Cardiac muscle cell (in vitro differentiated cells and primary cell): ENCODE results near the gene CTTNBP2. TPM values are rescaled to one million over a fixed set of nuclear protein-coding genes. Genes with fewer than 3 reads are reported as not detected.

Experiments used
- DNase-seq, 2 donors: peaks; one replicate each; pipeline versions ENCODE4 v3.0.0 to v3.0.0-alpha.2; 2010 to 2017; ENCODE audit warnings: low read depth in 1 of 2, low spot score in 1 of 2
- H3K27ac ChIP-seq: fragments of 200-600 bp; sonication (generic); 2 replicates; pipeline ENCODE4 v1.5.1; 2016
- H3K27me3 ChIP-seq: fragments of 200-600 bp; sonication (generic); 2 replicates; pipeline ENCODE4 v1.6.0; 2016; ENCODE audit warnings: control low read depth
- H3K36me3 ChIP-seq: fragments of 200-600 bp; sonication (generic); 2 replicates; pipeline ENCODE4 v1.5.1; 2016; ENCODE audit warnings: control low read depth
- H3K4me1 ChIP-seq: fragments of 200-600 bp; sonication (generic); 2 replicates; pipeline ENCODE4 v1.8.1; 2017; ENCODE audit warnings: low read depth, mild to moderate bottlenecking, mixed run types
- H3K4me3 ChIP-seq: fragments of 200-600 bp; sonication (generic); 2 replicates; pipeline ENCODE4 v1.5.1; 2016; ENCODE audit warnings: mild to moderate bottlenecking
- H3K9me3 ChIP-seq: fragments of 200-600 bp; sonication (generic); 2 replicates; pipeline ENCODE4 v1.5.1; 2017; ENCODE audit warnings: low read depth, mild to moderate bottlenecking, control low read depth
- CTCF ChIP-seq: IDR thresholded peaks from 2 replicates; pipeline ENCODE4 v1.5.1; 2012; ENCODE audit warnings: low read depth, mild to moderate bottlenecking, low read length
- polyA plus RNA-seq: library from polyadenylated mRNA; unstranded; fragments of >200 nt; fragmentation: Nextera tagmentation; extraction: Ambion mirVana; gene quantifications from 2 replicates; pipeline ENCODE4 v1.2.1, GENCODE V29; 2016
- total RNA-seq: library from RNA; depleted of rRNA; stranded (reverse); fragments of >200 nt; gene quantifications from 2 replicates; pipeline ENCODE4 v1.2.3, GENCODE V29; 2016

The CTTNBP2 gene, protein sequence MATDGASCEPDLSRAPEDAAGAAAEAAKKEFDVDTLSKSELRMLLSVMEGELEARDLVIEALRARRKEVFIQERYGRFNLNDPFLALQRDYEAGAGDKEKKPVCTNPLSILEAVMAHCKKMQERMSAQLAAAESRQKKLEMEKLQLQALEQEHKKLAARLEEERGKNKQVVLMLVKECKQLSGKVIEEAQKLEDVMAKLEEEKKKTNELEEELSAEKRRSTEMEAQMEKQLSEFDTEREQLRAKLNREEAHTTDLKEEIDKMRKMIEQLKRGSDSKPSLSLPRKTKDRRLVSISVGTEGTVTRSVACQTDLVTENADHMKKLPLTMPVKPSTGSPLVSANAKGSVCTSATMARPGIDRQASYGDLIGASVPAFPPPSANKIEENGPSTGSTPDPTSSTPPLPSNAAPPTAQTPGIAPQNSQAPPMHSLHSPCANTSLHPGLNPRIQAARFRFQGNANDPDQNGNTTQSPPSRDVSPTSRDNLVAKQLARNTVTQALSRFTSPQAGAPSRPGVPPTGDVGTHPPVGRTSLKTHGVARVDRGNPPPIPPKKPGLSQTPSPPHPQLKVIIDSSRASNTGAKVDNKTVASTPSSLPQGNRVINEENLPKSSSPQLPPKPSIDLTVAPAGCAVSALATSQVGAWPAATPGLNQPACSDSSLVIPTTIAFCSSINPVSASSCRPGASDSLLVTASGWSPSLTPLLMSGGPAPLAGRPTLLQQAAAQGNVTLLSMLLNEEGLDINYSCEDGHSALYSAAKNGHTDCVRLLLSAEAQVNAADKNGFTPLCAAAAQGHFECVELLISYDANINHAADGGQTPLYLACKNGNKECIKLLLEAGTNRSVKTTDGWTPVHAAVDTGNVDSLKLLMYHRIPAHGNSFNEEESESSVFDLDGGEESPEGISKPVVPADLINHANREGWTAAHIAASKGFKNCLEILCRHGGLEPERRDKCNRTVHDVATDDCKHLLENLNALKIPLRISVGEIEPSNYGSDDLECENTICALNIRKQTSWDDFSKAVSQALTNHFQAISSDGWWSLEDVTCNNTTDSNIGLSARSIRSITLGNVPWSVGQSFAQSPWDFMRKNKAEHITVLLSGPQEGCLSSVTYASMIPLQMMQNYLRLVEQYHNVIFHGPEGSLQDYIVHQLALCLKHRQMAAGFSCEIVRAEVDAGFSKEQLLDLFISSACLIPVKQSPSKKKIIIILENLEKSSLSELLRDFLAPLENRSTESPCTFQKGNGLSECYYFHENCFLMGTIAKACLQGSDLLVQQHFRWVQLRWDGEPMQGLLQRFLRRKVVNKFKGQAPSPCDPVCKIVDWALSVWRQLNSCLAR (N-terminal part only)
- total RNA-seq (21.8 and 51.2 TPM in 2 replicates), polyA plus RNA-seq (30.0 and 33.5 TPM in 2 replicates)

GRCh38 chr7:117873310-117874190, at the start of gene CTTNBP2:
Gene CTTNBP2, minus strand, starts transcription at chr7:117873441. Its CDS starts 26 bp downstream, at chr7:117873415.
- H3K9me3 ChIP-seq: no peaks in the 10 kb centered on the region
- TF ChIP-seq CTCF: peak; percentile 2
- H3K36me3 ChIP-seq: no peaks in the 10 kb centered on the region
- peaks cover 28% of the 10 kb centered on the region for H3K4me1 ChIP-seq
- peak within 1 kb of the TSS; percentile 33 for H3K27ac ChIP-seq
- peak within 1 kb of the TSS; percentile 93 for H3K4me3 ChIP-seq
- DNase-seq: peak; percentile 55 to 89
- H3K27me3 ChIP-seq: no peaks in the 10 kb centered on the region

GRCh38 chr7:117916309-117916708, 43.1 kb upstream of the CTTNBP2 start:
- Histone ChIP-seq H3K4me3 (no peak overlapping the region), H3K27ac (no peak overlapping the region), H3K27me3 (no peaks in the 10 kb centered on the region), H3K36me3 (no peaks in the 10 kb centered on the region), H3K4me1 (no peaks in the 10 kb centered on the region), H3K9me3 (no peaks in the 10 kb centered on the region)
- no peak for DNase-seq
- no peak for TF ChIP-seq CTCF

DNA sequence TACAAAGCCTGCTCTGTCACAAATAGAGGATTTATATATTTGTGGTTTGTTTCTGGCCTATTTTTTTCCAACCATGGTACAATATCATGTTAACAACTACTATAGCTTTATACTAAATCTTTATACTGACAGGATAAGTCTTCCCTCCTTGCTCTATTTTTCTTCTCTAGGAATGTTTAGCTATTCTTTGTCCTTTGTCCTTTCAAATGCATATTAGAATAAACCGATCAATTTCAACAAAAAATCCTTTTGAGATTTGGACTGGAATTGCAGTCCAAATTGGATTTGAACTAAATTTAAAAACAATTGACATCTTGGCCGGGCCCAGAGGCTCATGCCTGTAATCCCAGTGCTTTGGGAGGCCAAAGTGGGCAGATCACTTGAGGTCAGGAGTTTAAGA, 39.2 kb upstream of the CTTNBP2 start:
- Histone ChIP-seq H3K4me3 (no peak overlapping the region), H3K36me3 (no peaks in the 10 kb centered on the region), H3K4me1 (no peaks in the 10 kb centered on the region), H3K27me3 (no peaks in the 10 kb centered on the region), H3K9me3 (no peaks in the 10 kb centered on the region), H3K27ac (no peak overlapping the region)
- no peak for DNase-seq
- no peak for TF ChIP-seq CTCF

- Histone ChIP-seq H3K4me3 (no peak overlapping the region), H3K9me3 (no peaks in the 10 kb centered on the region), H3K36me3 (no peaks in the 10 kb centered on the region), H3K4me1 (no peaks in the 10 kb centered on the region), H3K27ac (no peak overlapping the region), H3K27me3 (no peaks in the 10 kb centered on the region)
- no peak for TF ChIP-seq CTCF
- DNase-seq: no peak
These were observed 35.0 kb upstream of the CTTNBP2 start for GRCh38 chr7:117908031-117908795.
